HK-2 (cell line): ENCODE data around the gene MRPL42.
"Not testable (repeated sequence)": the region's sequence is repeated elsewhere in the genome, so short reads cannot be mapped to it uniquely, and the experiment has no call there.

Experiments used
- DNase-seq: peaks from one replicate; pipeline ENCODE4 v3.0.0-alpha.2; 2018; ENCODE audit not compliant: unreplicated experiment

The MRPL42 gene

DNA sequence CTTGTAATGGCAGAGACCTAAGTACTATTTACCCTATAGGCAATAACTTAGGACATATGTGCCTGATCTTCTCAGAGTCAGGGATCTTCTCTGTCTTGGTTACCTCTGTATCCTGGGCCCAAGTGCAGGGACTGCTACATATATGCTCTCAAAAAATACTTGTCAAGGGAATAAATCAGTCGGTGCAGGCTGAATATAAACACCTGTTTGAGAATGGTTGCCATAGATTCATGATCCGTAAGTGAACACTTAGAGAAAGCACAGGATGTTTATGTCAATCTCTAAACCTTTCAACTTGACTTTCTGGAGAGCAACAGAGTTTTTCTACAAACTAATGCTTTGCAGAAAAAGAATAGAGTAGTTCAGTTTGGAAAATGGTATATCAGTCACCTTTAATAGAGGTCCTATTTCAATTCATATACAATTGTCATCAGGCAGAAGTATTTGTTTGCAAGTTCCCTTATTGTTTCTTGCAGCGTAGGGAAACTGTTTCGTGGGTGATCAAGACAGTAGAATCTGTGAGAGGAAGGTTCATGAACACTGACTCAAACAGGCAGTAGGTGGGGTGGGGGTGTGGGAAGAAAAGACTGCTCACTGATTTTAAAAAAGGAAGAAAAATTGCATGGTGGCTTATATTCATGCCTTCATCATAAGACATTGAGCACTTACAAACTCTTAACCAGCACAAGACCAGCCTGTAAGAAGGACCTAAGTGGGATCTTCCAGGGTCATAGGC is 19.6 kb upstream of the MRPL42 start:
- no peak for DNase-seq

DNA sequence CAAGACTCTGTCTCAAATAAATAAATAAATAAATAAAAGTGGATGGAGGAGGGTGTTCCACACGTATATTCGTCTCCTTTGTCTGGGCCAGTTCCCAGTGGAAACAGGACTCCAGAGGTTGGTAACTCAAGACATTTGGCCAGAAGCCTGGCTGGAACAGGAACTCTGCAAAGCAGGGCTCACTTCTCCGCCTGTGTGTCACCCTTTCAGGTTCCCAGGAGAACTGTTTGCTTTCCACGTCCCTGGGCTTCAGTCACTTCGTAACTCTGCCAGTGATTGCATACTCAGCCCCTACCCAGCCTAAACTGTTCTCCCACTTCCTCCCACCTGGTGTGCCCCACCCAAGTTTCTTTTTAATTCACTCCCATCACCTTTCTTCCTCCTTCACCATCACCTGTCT is 18.5 kb upstream of the MRPL42 start:
- DNase-seq, result no peak

DNA sequence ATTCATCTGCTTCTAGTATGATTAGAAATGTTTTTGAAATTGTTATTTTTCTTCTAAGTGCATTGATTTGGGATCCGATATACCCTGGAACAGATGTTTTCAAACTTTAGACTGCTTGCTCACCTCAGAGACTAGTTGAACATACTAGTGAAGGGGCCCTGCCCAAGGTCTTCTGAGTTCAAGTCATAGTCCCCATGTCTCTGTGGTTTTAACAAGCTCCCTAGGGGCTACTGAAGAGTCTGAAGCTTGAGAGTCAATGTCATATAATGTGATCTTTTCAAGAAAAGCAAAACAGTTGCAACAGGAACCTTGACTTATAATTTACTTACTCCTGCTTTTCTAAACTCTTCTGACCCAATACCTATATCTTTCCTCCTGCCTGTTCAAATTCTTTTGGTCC is 18.0 kb upstream of the MRPL42 start:
- DNase-seq, result no peak

DNA sequence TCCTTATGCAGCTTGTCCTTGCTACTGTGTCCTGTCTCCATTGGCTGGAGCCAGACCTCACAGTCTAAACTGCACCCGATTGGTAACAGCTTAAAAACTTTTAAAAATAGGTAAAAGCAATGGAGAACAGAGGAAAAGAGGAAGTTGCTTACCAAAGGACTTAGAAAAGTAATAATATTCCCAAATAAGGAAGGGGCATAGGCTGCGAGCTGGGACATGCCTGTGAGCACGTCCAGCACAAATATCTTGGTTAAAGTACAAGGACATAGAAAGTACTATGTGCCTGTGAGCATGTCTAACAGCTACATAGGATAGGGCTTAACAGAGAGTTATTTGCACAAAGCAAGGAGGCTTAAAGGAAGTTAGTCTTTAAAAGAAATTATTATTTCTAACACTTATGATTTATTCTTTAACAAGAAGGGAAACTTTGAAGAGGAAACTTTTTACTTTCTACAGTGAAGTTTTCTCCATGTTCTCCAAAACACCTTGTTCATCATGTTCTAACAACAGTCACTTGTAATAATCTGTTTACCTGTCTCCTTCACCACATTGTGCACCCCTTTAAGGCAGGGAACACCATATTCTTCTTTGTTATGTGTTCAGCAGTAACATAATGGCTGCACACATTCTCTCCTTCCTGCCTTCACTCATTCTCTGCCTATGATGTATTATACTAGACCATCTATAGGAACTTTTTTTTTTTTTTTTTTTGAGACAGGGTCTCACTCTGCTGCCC is 15.7 kb upstream of the MRPL42 start:
- no peak for DNase-seq

GRCh38 chr12:93453633-93454032 is 13.7 kb upstream of the MRPL42 start:
- DNase-seq, result no peak

DNA sequence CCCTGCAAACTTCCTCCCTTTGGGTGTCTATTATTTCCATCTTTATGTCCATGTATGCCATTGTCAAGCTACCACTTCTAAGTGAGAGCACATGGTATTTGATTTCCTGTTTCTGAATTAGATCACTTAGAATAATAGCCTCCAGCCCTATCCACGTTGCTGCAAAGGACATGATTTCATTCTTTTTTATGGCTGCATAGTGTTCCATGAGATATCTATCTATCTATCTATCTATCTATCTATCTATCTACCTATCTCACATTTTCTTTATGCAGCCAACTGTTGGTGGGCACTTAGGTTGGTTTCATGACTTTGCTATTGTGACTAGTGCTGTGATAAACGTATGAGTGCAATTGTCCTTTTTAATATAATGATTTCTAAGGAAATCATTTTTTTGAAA is 11.2 kb upstream of the MRPL42 start:
- DNase-seq, result no peak

GRCh38 chr12:93459097-93459496 is 8.2 kb upstream of the MRPL42 start:
- DNase-seq, result no peak

DNA sequence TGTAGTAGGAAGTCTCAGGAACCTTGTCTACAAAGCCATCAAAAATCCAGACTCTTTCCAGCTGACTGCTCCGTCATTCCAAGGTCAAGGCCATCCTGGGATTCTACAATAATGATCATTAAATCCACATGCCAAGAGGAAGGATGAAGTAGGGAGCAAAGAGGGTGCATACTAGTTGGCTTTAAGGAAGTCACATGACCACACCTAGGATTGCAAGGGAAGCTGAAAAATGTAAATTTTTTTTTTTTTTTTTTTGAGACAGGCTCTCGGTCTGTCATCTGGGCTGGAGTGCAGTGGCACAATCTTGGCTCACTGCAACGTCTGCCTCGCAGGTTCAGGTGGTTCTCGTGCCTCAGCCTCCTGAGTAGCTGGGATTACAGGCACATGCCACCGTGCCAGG is 7.3 kb upstream of the MRPL42 start:
- DNase-seq, result no peak

- no peak for DNase-seq
Measured at GRCh38 chr12:93460902-93461301, 6.4 kb upstream of the MRPL42 start.

DNA sequence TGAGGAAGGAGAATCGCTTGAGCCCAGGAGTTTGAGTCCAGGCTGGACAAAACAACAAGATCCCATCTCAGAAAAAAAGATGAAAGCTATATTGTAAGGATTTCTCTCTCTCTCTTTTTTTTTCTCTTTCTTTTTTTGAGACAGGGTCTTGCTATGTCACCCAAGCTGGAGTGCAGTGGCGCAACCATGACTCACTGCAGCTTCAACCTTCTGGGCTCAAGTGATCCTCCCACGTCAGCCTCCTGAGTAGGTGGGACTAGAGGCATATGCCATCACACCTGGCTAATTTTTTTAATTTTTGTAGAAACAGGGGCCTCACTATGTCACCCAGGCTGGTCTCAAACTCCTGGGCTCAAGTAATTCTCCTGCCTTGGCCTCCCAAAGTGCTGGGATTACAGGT is 5.8 kb upstream of the MRPL42 start:
- DNase-seq, result no peak

- DNase-seq, result no peak
Measured at GRCh38 chr12:93465841-93466240, 1.5 kb upstream of the MRPL42 start.

DNA sequence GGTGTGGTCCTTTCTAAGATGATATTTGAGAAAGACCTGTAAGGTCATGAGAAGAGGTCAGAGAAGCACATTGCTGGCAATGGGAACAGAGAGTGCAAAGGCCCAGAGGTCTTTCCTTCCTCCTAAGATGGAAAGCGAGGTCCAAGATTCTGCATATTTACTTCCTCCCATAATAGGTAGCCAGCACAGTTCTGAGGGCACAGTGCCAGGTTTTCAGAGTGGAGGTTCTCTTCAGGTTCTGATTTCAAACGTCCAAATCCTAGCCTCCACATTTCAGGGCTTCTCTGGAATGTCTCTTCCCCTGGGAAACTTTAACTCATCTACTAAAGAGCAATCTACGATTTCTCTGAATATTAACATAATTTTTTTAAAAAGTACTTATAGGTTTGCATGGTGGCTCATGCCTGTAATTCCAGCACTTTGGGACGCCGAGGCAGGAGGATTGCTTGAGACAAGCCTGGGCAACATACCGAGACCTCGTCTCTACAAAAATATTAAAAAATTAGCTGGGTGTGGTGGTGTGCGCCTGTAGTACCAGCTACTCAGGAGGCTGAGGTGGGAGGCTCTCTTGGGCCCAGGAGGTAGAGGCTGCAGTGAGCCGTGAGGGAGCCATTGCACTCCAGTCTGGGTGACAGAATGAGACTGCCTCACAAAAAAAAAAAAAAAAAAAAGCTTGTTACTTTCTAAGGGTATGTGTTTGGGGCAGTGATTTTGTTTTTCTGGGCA is 526 bp upstream of the MRPL42 start:
- no peak for DNase-seq

DNA sequence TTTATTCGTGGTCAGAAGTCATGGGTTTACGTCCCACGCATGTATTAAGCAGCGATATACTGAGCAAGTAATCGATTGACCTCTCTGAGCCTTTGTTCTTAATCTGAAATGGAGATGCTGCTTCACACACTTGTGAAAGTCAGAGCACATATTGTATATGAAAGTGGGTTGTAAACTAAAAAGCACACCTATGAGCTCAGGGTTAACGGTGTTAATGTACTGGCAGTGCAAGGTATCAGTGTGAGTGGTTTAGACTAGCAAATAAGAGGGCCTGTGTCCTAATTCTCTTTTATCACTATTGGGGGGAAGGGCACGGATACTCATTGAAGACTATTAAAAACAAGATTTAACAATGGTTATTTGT is 676 bp downstream of the MRPL42 start:
- no peak for DNase-seq

GRCh38 chr12:93469386-93469785 is 2.1 kb downstream of the MRPL42 start:
- no peak for DNase-seq

- no peak for DNase-seq
Measured at GRCh38 chr12:93476555-93476954, 9.2 kb downstream of the MRPL42 start.

GRCh38 chr12:93482721-93483120 is 15.4 kb downstream of the MRPL42 start:
- no peak for DNase-seq

- DNase-seq, result no peak
Measured at GRCh38 chr12:93483151-93483807, 16.0 kb downstream of the MRPL42 start.

- peak; percentile 28 for DNase-seq
Measured at GRCh38 chr12:93484315-93484981, 17.1 kb downstream of the MRPL42 start.

GRCh38 chr12:93492808-93493207 is 25.5 kb downstream of the MRPL42 start:
- DNase-seq, result not testable (repeated sequence)

- no peak for DNase-seq
Measured at GRCh38 chr12:93494096-93494495, 26.8 kb downstream of the MRPL42 start.

DNA sequence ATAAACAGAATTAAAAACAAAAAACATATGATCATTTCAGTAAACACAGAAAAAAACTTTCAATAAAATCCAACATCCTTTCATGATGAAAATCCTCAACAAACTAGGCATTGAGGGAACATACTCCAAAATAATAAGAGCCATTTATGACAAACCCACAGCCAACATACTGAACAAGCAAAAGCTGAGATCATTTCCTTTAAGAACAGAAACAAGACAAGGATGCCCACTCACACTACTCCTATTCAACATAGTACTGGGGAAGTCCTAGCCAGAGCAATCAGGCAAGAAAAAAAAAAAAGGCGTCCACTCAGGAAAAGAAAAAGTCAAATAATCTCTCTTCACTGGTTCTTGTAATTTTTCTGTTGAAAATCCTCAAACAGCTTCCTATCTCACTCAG is 30.1 kb downstream of the MRPL42 start:
- DNase-seq, result no peak

- not testable (repeated sequence) for DNase-seq
Measured at GRCh38 chr12:93498813-93499212, 31.5 kb downstream of the MRPL42 start.
